Mammary epithelial cell (primary cell): ENCODE measurements around the gene PRDM13.

Source experiments
- CTCF ChIP-seq, 2 donors: IDR thresholded peaks in 1 of 2; conservative IDR thresholded peaks in 1 of 2; 2 replicates each; pipeline ENCODE4 v1.5.1; 2011 to 2012; ENCODE audit warnings: inconsistent platforms in 2 of 2, low read length in 2 of 2, mild to moderate bottlenecking in 2 of 2, control low read depth in 1 of 2, low read depth in 1 of 2; ENCODE audit not compliant: insufficient read depth in 1 of 2; ENCODE audit errors: extremely low read depth in 1 of 2
- EZH2 ChIP-seq: IDR thresholded peaks from 2 replicates; pipeline ENCODE4 v1.6.1; 2012; ENCODE audit warnings: low read length, inconsistent platforms, borderline replicate concordance

- no peak for TF ChIP-seq EZH2
- TF ChIP-seq CTCF (conservative IDR thresholded peaks at IDR 0.05 in 1 of 2, IDR thresholded peaks at IDR 0.05 in 1 of 2; ENCODE audit: extremely low read depth in 1 of 2, insufficient read depth in 1 of 2, low read depth in 1 of 2, low read length in 2 of 2): no peak
Measured at GRCh38 chr6:99604166-99605073, 2.2 kb upstream of the PRDM13 start.
